CD4-positive, alpha-beta T cell treated with Interleukin-6 at 100 ng/mL for 8 hours (primary cell): ENCODE results near the gene ZCCHC4.

Experiments
- DNase-seq: peaks from one replicate; pipeline ENCODE4 v3.0.0-alpha.2; 2020; ENCODE audit warnings: mixed read lengths, low spot score

The ZCCHC4 gene

GRCh38 chr4:25377572-25378436 lies 65.2 kb downstream of the ZCCHC4 start:
- DNase-seq = no peak

GRCh38 chr4:25378437-25378743 lies 65.8 kb downstream of the ZCCHC4 start:
- DNase-seq = no peak

GRCh38 chr4:25379591-25379990 lies 67.0 kb downstream of the ZCCHC4 start:
- DNase-seq = no peak

DNA sequence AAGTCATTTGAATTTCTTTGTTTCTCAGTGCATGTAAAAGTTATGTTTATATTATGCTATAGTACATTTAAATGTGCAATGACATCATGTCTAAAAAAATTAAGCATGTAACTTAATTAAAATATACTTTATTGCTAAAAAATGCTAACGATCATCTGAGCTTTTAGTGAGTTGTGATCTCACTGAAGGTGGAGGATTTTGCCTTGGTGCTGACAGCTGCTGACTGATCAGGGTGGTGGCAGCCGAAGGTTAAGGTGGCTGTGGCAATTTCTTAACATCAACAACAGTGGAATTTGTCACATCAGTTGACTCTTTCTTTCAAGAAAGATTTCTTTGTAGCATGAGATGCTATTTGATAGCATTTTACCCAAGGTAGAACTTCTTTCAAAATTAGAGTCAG lies 71.1 kb downstream of the ZCCHC4 start:
- no peak for DNase-seq

GRCh38 chr4:25386926-25387325 lies 74.4 kb downstream of the ZCCHC4 start:
- no peak for DNase-seq

- no peak for DNase-seq
Observed at GRCh38 chr4:25397305-25397704, 84.7 kb downstream of the ZCCHC4 start.

- DNase-seq = no peak
Observed at GRCh38 chr4:25399510-25399909, 86.9 kb downstream of the ZCCHC4 start.

DNA sequence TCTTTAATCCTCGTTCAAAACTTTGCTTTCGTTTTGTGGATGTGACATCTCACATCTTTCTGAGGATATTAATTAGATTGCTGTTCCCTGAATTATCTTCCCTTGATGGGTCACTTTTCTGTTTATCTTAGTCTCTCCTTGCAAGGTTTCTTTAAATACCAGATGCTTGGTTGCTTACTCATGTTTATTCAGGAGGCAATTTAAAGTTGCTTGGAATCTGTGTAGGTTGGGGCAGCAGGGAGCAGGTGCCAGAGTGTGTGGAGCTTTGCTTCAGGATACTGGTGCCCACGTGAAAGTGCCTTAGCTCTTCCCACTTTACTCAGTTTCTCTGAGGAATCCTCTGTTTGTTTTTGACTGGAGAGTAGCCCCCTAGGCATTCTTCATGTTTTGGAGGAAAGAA lies 88.5 kb downstream of the ZCCHC4 start:
- no peak for DNase-seq

DNA sequence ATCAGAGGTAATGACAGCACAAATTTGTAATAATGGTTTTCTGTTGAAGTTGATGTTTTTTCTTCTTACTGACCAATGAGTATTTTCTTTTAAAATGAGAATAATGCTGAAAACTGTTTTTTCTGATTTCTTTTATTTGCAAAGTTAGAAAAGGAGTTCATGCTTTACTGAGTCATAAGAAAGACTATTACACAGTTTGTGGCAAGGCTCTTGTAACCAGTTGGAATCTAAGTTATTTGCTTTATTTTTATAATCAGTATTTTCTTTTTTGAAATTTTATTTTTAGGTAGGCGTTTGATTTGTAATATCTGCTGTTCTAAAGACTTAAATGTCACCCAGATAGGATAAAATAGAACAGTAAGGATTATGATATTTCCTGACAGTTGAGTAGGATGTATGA lies 89.9 kb downstream of the ZCCHC4 start:
- no peak for DNase-seq

- DNase-seq = no peak
Observed at GRCh38 chr4:25403699-25404098, 91.1 kb downstream of the ZCCHC4 start.

DNA sequence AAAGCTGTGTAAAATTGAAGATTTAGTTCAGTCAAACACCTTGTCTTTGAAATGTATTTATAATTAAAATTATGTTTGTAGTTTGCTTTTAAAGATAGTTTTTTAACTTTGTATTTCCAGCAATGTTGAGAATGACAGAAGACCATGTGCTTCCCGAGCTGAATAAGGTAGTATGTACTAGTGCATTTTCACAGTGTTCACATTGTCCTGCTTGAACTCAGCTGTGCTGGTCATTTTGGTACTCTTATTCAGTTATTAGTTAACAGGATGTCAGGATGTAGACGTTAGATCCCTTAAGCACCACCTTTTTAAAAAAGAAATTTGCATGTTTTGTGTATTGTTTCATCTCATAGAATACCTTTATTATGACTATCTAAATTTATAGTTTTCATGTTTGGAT lies 92.9 kb downstream of the ZCCHC4 start:
- no peak for DNase-seq

DNA sequence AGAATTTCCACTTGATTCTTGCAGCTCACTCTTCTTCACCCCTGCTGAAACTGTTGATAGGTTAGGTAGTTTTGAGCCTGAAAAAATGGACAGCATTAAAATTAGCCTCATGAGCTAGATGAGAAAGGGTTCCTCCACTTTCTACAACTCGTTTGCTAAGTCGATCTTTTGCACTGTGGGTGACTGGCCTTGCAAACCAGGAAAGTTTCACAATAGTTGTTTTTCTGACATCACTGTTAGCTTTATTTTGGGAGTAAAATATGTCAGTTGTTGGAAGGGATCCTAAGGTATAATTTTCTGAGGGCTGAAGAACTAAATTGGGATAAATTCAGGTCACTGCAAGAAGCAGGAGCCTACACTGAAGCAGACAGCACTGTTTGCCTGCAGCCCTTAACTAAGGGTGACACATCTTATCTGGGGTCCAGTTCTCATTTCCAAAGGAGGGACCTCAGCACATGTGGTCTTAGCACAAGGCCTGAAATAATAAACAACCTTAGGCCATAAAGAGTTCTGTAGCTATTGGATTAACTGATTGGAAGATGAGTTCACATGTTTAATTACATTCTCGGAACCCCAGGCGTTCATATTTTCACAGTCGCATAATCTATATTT lies 93.6 kb downstream of the ZCCHC4 start:
- DNase-seq = no peak

DNA sequence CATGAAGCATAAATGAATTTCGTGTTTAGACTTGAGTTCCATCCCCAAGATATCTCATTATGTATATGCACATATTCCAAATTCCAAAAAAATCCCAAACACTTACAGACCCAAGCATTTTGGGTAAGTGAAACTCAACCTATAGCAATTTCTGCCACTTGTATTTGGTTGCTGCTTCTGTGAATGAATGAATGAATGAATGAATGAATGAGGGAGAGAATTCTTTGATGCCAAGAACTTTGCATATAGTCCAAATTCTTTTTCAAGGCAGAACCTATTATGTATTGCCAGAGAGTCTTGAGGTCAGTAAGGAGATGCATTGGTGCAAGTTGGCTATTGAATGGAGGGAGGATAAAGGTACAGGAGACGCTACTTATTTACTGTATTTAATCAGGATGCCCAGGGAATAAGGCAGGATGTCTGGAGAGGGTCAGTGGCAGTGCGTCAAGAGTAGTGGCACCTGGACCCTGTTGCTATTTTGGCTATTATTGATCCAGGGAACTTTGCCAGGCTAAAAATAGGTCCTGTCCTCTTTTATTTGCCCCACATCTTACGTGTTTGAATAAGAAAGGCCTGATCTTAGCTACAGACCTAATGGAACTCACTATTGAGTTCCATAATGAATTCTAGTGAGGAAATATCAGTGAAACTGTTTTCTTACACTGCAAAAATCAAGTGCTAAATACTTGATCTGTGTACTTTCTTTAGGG lies 98.4 kb downstream of the ZCCHC4 start:
- no peak for DNase-seq

DNA sequence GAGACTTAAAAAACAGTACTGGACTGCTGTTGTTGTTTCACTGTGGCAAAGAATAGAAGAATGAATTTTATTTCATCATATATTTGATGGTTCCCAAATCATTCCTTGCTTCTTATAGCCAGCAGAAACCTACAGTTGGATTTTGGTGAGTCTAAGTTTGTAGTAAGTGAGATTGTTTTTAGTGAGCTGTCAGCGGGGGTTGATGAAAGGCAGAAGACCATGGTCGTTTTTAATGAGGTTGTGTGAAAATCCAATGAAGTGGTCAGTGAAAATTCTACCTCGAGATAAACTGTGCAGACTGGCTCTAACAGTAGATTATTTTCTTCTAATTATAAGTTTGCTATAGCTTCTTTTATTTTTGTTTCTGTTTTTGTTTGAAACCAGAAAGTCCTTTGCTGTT lies 100.7 kb downstream of the ZCCHC4 start:
- DNase-seq = no peak

GRCh38 chr4:25417014-25417413 lies 104.4 kb downstream of the ZCCHC4 start:
- no peak for DNase-seq
